GM12865 (cell line): ENCODE results near the gene SLC50A1.
"Not testable (repeated sequence)": the region's sequence is repeated elsewhere in the genome, so short reads cannot be mapped to it uniquely, and the experiment has no call there.

Experiments
- DNase-seq: peaks from one replicate; pipeline ENCODE4 v3.0.0; 2010; ENCODE audit warnings: low read depth
- H3K4me3 ChIP-seq: 2 replicates; pipeline ENCODE4 v1.5.1; 2011; ENCODE audit warnings: mild to moderate bottlenecking, low read depth, low read length, control low read depth
- CTCF ChIP-seq: IDR thresholded peaks from 2 replicates; pipeline ENCODE4 v1.5.1; 2011; ENCODE audit warnings: low read length, control low read depth, low read depth, inconsistent platforms; ENCODE audit not compliant: insufficient read depth; ENCODE audit errors: missing control alignments

Gene SLC50A1

DNA sequence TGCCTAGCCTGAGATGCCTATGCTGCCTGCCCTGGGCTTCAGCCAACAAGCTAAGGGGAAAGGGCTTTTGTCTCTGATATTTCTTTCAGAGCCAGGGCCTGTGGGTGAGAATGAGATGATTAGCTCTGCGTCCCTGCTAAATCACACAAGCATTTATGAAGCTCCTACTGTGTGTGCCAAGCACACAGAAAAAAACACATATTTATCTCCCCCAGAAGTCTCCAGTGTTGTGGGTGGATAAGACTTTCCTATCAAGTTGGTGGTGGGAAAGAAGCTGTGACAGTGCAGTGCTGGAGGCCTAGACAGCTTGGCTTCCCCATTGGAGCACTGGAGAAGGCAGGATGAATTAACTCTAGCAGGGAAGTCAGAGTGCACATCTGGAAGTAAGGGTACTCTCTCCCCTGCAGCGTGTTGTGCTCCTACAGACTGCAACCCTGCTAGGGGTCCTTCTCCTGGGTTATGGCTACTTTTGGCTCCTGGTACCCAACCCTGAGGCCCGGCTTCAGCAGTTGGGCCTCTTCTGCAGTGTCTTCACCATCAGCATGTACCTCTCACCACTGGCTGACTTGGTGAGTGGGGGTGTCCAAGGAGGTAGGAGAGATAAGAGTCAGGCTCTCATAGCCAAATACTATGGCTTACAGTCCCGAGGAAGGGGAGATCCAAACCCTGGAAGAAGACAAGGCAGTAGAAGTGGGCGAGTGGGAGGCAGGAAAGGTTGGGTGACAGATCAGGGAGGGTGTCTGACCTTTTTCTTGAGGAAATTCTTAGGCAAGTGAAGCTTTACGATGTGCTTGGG lies 1.7 kb downstream of the SLC50A1 start:
- no peak for TF ChIP-seq CTCF
- no peak for DNase-seq
- peak overlapping the region; percentile 90 for H3K4me3 ChIP-seq

- no peak for TF ChIP-seq CTCF
- DNase-seq = peak; percentile 90
- peak within 1 kb of the TSS; percentile 82 for H3K4me3 ChIP-seq
Observed at GRCh38 chr1:155139895-155140629, 4.4 kb downstream of the SLC50A1 start, which contains the start of gene DPM3. DPM3 (minus strand) TSS chr1:155140531; CDS start chr1:155140240, 291 bp downstream.

DNA sequence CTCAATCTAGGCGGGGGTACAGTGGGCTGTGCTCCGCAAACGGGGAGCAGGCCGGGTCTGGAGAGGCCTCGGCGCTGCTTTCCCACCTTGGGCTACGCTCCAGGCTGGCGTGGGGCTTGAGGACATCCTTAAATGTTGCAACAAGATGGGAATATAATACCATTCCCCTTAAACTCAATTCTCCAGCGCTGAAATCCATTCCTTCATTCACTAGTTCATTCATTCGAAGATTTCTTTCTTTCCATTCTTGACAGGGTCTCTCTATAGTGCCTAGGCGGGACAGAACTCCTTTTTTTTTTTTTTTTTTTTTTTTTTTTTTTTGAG lies 4.9 kb downstream of the SLC50A1 start:
- H3K4me3 ChIP-seq = peak overlapping the region; percentile 82
- no peak for TF ChIP-seq CTCF
- no peak for DNase-seq

DNA sequence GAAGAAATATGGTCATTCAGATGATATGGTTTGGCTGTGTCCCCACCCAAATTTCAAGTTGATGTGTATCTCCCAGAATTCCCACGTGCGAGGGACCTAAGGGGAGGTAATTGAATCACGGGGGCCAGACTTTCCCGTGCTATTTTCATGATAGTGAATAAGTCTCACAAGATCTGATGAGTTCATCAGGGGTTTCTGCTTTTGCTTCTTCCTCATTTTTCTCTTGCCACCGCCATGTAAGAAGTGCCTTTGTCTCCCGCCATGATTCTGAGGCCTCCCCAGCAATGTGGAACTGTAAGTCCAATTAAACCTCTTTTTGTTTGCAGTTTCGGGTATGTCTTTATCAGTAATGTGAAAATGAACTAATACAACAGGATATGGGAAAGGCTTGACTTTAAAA lies 6.1 kb downstream of the SLC50A1 start:
- no peak overlapping the region for H3K4me3 ChIP-seq
- TF ChIP-seq CTCF = no peak
- DNase-seq = no peak

DNA sequence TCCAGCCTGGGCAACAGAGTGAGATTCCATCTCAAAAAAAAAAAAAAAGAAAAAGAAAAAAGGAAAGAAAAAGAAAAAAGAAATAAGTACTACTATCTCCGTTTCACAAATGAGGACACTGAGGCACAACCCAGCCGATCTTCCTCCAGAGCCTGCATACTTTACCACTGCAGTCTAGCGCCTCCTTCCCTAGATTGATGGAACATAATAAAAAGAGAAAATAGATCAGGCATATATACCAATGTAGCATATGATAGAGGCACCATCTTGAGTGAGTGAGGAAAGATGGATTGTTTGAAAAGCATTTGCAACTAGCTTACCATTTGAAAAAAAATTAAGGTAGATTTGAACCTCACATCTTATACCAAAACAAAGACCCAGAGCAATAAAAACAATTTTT lies 9.8 kb downstream of the SLC50A1 start:
- DNase-seq = no peak
- no peak overlapping the region for H3K4me3 ChIP-seq
- TF ChIP-seq CTCF = no peak

GRCh38 chr1:155155996-155156643 lies 20.5 kb downstream of the SLC50A1 start:
- DNase-seq, H3K4me3 ChIP-seq: not testable (repeated sequence)

DNA sequence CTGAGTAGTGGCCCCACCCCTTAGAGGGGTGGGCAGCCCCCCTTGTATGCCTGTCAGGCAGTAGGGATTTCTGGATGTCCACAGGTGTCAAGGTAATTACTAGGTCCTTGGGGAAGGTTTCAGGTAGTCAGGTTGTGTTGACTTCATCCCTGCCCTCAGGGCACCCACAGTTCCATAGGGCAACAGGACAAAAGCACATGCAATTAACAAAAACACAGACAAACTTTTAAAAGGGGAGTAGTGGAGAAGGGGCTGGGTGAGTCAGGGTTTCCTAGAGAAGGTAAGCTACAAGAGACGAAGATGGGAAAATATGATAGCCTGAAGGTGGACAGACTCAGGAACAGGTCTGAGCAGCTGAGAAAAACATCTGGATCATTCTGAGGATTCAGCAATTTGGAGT lies 23.3 kb downstream of the SLC50A1 start:
- DNase-seq = no peak
- TF ChIP-seq CTCF = no peak
- H3K4me3 ChIP-seq = no peak overlapping the region
